PC-9 (cell line): Measurements from ENCODE around the gene RNF7.
"Not testable (repeated sequence)": the region's sequence is repeated elsewhere in the genome, so short reads cannot be mapped to it uniquely, and the experiment has no call there.

Experiments
- EZH2 ChIP-seq: fragments of 200-600 bp; sonication (generic); IDR thresholded peaks from 2 replicates; pipeline ENCODE4 v1.8.0; 2017; ENCODE audit warnings: antibody characterized with exemption, low read depth
- TF ChIP-seq, protein P1 (sequence below): fragments of 200-600 bp; sonication (generic); conservative IDR thresholded peaks from 2 replicates; pipeline ENCODE4 v1.6.1; 2017; ENCODE audit warnings: mixed run types, antibody characterized with exemption, mild to moderate bottlenecking, moderate library complexity

DNA sequence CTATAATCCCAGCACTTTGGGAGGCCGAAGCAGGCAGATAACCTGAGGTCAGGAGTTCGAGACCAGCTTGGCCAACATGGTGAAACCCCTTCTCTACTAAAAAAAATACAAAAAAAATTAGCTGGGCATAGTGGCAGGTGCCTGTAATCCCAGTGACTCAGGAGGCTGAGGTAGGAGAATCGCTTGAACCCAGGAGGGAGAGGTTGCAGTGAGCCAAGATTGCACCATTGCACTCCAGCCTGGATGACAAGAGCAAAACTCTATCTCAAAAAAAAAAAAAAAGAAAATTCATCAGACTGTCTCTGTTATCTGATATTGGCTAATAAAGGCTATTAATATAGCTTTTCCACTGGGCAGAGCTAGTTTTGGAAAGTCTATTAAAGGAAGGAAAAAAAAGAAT lies 46.6 kb upstream of the RNF7 start:
- not testable (repeated sequence) for TF ChIP-seq EZH2
- TF ChIP-seq, protein P1, sequence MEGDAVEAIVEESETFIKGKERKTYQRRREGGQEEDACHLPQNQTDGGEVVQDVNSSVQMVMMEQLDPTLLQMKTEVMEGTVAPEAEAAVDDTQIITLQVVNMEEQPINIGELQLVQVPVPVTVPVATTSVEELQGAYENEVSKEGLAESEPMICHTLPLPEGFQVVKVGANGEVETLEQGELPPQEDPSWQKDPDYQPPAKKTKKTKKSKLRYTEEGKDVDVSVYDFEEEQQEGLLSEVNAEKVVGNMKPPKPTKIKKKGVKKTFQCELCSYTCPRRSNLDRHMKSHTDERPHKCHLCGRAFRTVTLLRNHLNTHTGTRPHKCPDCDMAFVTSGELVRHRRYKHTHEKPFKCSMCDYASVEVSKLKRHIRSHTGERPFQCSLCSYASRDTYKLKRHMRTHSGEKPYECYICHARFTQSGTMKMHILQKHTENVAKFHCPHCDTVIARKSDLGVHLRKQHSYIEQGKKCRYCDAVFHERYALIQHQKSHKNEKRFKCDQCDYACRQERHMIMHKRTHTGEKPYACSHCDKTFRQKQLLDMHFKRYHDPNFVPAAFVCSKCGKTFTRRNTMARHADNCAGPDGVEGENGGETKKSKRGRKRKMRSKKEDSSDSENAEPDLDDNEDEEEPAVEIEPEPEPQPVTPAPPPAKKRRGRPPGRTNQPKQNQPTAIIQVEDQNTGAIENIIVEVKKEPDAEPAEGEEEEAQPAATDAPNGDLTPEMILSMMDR, result not testable (repeated sequence)
